Erythroblast (primary cell): ENCODE data around the gene HGFAC.

Experiments used
- DNase-seq, 2 experiments: peaks; one replicate each; lab custom pipeline; 2025; lab: John Stamatoyannopoulos, UW
- GATA1 ChIP-seq: IDR thresholded peaks from 2 replicates; pipeline ENCODE4 v1.6.1; 2011; ENCODE audit warnings: low read depth, mild to moderate bottlenecking, control low read depth, low read length, moderate library complexity
- POLR2A ChIP-seq: IDR thresholded peaks from 2 replicates; pipeline ENCODE4 v1.6.1; 2011; ENCODE audit warnings: mild to moderate bottlenecking, low read length

Gene HGFAC

DNA sequence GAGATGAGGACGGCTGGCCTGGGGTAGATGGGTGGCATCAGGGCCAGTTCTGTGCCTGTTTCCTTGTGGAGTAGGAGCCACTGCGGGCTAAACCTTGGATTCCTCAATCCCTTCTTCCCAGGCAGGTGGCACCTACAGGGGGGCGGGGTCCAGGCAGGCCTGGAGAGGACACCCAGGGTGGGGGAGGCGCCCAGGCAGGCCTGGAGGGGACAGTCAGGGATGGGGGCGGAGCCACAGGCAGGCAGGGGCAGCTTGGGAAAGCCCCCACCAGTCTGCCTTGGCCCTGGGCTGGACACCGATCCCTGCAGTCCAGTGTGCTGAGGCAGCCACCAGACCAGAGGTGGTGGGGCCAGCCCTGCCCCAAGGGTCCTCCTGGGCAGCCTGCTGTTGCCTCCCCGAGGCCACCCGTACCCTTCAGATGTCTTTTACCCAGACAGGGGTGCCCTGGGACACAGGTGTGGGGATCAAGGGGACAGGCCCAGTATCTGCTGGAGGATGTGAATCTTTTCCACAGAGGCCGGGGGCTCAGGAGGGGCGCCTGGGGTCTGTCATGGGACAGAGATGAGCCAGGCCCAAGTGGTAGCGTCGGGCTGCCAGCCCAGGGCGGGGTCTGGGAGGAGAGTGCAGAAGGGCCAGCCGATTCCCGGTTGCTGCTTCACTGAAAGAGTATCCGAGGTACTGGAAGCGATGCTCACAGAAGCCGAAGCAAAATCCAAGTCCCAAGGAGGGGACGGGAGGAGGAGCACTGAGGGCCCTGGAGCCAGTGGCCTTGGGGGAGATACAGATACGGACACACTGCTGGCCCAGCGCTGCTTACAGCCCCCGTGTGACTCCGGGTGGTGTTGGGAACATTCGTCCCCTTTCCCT lies 56.0 kb downstream of the HGFAC start:
- no peak for TF ChIP-seq GATA1
- TF ChIP-seq POLR2A: no peak
- DNase-seq: no peak

DNA sequence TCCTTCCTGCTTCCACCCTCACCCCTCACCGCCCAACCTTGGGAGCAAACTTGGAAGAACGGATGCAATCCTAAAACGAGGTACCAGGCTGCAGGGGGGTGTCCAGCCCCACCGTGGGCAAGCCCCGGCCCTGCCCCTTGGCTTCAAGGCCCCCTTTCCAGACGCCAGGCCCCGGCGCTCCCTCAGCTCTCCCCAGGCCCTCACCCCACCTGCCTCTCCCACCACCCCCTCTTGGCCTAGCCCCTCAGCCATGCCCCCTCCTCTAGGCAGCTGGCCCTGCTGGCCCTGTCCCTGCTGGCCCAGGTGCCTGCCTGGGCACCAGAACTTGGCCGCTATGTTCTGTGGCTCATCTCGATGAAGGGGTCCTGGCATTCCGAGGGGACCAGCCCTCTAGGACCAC lies 56.6 kb downstream of the HGFAC start:
- TF ChIP-seq GATA1 (no peak), POLR2A (no peak)

More for the DNA sequence above, 56.6 kb downstream of the HGFAC start:
- DNase-seq: no peak
